Lower lobe of right lung (tissue), 2 donors: ENCODE results near the gene OR52M1. TPM values are rescaled to one million over a fixed set of nuclear protein-coding genes. Genes with fewer than 3 reads are reported as not detected.

Experiments
- ATAC-seq, 2 donors: fragments of 200-7000 bp; cut with Tn5 transposase; one replicate each; pipeline ENCODE4 v1.9.1; 2020 to 2022; ENCODE audit warnings: mild to moderate bottlenecking in 2 of 2, moderate library complexity in 2 of 2
- DNase-seq: peaks from one replicate; pipeline ENCODE4 v3.0.0-alpha.2; 2020
- H3K27ac ChIP-seq: fragments of 200-600 bp; one replicate; pipeline ENCODE4 v1.8.0; 2022
- H3K27me3 ChIP-seq: fragments of 200-600 bp; one replicate; pipeline ENCODE4 v1.8.0; 2022; ENCODE audit warnings: low read depth
- H3K36me3 ChIP-seq: fragments of 200-600 bp; one replicate; pipeline ENCODE4 v1.8.0; 2022; ENCODE audit warnings: mild to moderate bottlenecking
- H3K4me1 ChIP-seq: fragments of 200-600 bp; one replicate; pipeline ENCODE4 v1.8.0; 2022
- H3K4me3 ChIP-seq: fragments of 200-600 bp; one replicate; pipeline ENCODE4 v1.8.0; 2022; ENCODE audit warnings: mild to moderate bottlenecking
- H3K9me3 ChIP-seq: fragments of 200-600 bp; one replicate; pipeline ENCODE4 v1.8.0; 2022
- intact Hi-C: fragments of 100-400 bp; cut with DNase I; formaldehyde crosslinking; loops from one replicate; pipeline ENCODE4 v1.11.0; 2022
- total RNA-seq: library from RNA; stranded (reverse); fragmentation: NEBNext Ultra II Directional; extraction: Animal tissue kit (Norgen Biotek cat#: 25700); gene quantifications from one replicate; pipeline ENCODE4 v1.2.1, GENCODE V29; 2021
- TF ChIP-seq, protein P1 (sequence below): fragments of 200-600 bp; IDR thresholded peaks from one replicate; pipeline ENCODE4 v1.8.0; 2022; ENCODE audit warnings: antibody characterized with exemption, mild to moderate bottlenecking
- donor health status: DM: no; HTN: yes; CAD: no; lungs with severe emphysema.

The OR52M1 gene
- total RNA-seq, 1 donor from 2014 or later: not detected

DNA sequence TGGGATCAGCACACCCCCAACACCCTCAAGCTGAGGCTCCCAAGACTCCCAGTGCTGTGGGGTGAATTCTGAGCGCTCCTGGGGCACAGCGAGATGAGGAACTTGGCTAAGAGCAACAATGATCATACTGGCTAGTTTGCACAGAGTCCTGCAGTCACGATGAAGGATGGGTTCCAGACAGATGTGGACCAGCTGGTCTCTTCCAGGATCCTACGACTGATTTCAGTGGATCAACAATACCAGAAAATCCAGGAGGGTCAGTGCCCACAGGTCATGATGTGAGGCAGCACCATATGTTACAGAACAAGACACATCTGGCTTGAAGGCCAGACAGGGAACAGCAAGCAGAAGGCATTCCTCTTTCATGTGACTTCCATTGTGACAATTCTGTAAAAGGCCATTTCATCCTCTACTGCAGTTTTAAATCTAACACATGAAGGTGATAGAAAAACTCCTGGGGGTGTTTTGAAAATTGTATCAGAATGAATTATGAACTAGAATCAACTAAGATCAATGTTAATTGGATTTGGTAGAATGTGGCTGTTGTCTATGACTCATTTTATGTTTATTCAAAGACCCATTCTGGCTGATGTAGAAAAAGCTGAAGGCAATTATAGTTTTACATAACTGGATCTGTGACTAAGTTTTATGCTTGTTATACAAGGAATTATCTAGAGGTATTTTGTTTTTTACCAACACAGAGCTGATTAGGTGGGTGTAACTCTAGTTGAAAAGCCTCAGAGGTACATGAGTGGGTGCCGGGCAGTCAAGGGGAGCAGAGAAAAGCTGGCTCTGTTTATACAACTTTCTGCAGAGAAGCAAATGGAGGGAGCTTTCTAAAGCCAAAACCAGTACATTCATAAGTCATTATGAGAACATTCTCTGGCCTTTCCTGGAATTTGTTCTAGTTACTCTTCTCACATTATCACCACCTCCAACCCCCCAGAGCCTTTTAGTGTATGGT lies 33.4 kb upstream of the OR52M1 start:
- ATAC-seq: peak; percentile 50 to 80
- DNase-seq: no peak

DNA sequence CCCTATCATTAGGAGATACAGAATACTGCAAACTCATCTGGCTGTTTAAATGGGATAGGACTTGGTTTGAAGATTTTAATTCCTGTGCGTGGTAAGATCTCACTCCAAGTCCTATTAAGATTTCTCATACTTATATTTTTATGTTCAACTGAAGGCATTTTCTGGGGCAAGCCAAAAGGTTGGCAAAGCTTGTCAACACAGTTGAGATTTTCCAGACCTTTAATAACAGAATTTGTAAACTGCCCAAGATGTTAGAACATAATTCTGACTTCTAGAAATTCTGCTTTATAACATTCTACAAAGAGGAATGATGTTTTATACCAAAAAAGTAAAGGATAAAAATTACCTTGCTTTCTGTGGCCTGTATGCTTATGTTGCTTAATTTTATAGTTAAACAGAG lies 30.8 kb upstream of the OR52M1 start:
- no peaks in the 10 kb centered on the region for H3K36me3 ChIP-seq
- no peak for ATAC-seq

More for the DNA sequence above, 33.4 kb upstream of the OR52M1 start:
- H3K4me1 ChIP-seq: no peaks in the 10 kb centered on the region
- H3K36me3 ChIP-seq: no peaks in the 10 kb centered on the region
- TF ChIP-seq, protein P1, sequence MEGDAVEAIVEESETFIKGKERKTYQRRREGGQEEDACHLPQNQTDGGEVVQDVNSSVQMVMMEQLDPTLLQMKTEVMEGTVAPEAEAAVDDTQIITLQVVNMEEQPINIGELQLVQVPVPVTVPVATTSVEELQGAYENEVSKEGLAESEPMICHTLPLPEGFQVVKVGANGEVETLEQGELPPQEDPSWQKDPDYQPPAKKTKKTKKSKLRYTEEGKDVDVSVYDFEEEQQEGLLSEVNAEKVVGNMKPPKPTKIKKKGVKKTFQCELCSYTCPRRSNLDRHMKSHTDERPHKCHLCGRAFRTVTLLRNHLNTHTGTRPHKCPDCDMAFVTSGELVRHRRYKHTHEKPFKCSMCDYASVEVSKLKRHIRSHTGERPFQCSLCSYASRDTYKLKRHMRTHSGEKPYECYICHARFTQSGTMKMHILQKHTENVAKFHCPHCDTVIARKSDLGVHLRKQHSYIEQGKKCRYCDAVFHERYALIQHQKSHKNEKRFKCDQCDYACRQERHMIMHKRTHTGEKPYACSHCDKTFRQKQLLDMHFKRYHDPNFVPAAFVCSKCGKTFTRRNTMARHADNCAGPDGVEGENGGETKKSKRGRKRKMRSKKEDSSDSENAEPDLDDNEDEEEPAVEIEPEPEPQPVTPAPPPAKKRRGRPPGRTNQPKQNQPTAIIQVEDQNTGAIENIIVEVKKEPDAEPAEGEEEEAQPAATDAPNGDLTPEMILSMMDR: no peak
- no peak overlapping the region for H3K4me3 ChIP-seq
- intact Hi-C loops: no loop called here
- no peaks in the 10 kb centered on the region for H3K27me3 ChIP-seq
- no peaks in the 10 kb centered on the region for H3K9me3 ChIP-seq
- no peak overlapping the region for H3K27ac ChIP-seq

DNA sequence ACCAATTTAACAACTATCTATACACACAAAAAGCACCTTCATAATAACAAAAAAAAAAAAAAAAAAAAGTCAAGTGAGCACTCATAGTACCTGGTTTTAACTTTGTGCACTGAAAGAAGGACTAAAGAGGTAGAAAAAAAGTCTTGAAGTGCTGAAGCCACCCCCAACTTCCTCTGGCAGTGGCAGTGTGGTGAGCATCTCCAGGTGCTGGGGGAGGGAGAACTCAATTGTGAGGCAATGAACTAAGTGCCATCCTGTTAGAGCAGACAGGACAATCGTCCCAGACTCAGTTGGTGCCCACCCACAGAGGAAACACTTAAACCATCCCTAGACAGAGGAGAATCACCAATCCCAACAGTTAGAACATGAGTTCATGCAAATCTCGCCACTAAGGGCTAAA lies 22.7 kb upstream of the OR52M1 start:
- TF ChIP-seq, protein P1: no peak
- Histone ChIP-seq H3K4me3 (no peak overlapping the region), H3K4me1 (no peaks in the 10 kb centered on the region), H3K36me3 (no peaks in the 10 kb centered on the region), H3K27me3 (no peaks in the 10 kb centered on the region), H3K27ac (no peak overlapping the region), H3K9me3 (no peaks in the 10 kb centered on the region)
- ATAC-seq (no peak), DNase-seq (no peak)
- intact Hi-C loops: no loop called here

More for the DNA sequence above, 30.8 kb upstream of the OR52M1 start:
- Histone ChIP-seq H3K9me3 (no peaks in the 10 kb centered on the region), H3K4me3 (no peak overlapping the region), H3K4me1 (no peaks in the 10 kb centered on the region), H3K27ac (no peak overlapping the region), H3K27me3 (no peaks in the 10 kb centered on the region)
- intact Hi-C loops: no loop called here
- TF ChIP-seq, protein P1: no peak
- no peak for DNase-seq

DNA sequence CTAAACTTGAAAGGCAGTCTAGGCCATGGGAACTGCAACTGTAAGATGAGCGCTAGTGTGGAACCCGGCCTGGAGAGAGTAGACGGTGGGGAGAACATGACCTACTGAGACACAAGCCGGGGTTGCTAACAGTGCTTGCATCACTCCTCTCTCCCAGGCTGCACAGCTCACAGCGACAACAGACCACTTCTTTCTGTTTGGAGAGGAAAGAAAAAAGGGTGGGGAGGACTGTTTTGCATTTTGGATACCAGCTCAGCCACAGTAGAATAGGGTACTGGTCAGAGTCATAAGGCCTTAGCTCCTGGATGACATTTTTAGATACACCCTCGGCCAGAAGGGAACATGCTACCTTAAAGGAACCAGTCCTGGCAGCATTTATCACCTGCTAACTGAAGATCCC lies 22.2 kb upstream of the OR52M1 start:
- Histone ChIP-seq H3K4me3 (no peak overlapping the region), H3K27ac (no peak overlapping the region), H3K27me3 (no peaks in the 10 kb centered on the region), H3K9me3 (no peaks in the 10 kb centered on the region), H3K36me3 (no peaks in the 10 kb centered on the region), H3K4me1 (no peaks in the 10 kb centered on the region)
- ATAC-seq (no peak), DNase-seq (no peak)
- intact Hi-C loops: no loop called here
- TF ChIP-seq, protein P1: no peak

DNA sequence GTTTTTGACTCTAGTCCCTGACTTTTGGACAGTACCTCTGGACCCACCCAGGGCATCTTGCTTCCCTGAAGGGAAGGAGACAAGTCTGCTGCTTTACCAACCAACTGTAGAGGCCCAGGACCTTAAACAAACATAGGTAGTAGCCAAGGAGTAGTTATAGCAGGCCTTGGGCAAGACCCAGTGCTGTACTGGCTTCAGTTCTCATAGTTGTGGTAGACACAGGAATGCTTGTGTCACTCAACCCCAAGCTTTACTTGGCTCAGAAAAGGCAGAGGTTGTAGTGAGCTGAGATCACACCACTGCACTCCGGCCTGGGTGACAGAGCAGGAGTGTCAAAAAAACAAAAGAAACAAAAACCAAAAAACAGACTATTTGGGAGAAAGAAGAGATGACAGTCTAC lies 21.3 kb upstream of the OR52M1 start:
- H3K36me3 ChIP-seq: no peaks in the 10 kb centered on the region
- no peak for ATAC-seq
- no peaks in the 10 kb centered on the region for H3K27me3 ChIP-seq
- no peak overlapping the region for H3K4me3 ChIP-seq
- TF ChIP-seq, protein P1: no peak
- no peak overlapping the region for H3K27ac ChIP-seq
- no peaks in the 10 kb centered on the region for H3K9me3 ChIP-seq
- H3K4me1 ChIP-seq: no peaks in the 10 kb centered on the region
- DNase-seq: no peak
- intact Hi-C loops: no loop called here
